Measurements from ENCODE around the gene RPS15A.
A peak's percentile ranks its signal among the peaks of the same experiment; 100 is the strongest.

RPS15A gene

DNA sequence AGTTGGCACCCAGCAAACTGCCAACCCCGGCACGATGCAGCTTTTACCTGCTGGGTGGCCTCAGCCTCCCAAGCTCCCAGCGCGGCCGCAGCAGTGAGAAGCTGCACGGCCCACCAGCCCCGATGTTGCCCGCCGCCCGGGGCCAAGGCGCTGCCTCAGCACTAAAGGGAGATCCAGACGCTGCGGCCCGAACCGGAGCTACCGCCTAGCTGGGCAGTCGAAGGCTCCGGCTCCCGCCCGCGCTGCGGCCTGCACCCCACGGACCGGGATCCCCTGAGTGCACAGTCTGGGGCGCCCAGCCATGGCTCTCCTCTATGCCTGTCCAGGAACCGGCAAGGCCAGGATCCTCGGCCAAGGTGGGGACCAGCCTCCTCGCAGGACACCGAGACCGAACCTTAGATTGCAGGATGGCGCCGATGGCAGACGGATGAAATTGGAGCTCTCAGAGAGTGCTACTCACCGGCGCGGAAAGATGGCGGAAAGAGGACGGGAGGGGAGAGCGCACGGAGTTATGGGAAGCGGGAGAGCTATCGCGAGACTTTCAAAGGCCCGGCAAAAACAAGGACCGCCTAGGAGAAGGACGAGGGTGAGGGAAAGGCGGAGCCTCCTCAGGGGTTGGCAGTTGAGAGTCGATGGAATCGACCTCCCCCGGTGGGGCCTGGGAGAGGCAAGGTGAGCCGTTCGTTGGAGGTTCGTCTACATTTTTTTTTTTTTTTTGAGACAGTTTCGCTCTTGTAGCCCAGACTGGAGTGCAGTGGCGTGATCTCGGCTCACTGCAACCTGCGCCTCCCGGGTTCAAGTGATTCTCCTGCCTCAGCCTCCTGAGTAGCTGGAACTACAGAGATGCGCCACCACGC lies at the start of gene RPS15A:
TSS of gene RPS15A (minus strand) at position 485 of the 857 bp plus-strand sequence. CDS start 1,221 bp downstream, outside the sequence.
- no peak for FAIRE-seq
- TF ChIP-seq CTCF (IDR thresholded peaks at IDR 0.05; ENCODE audit: insufficient read depth, missing control alignments) = no peak

GRCh38 chr16:18839555-18839954 lies 49.4 kb upstream of the RPS15A start:
- no peak for TF ChIP-seq CTCF (IDR thresholded peaks at IDR 0.05; ENCODE audit: insufficient read depth, missing control alignments)
- DNase-seq (ENCODE audit: insufficient read length, low spot score) = no peak
- no peak for FAIRE-seq

More for the DNA sequence above, at the start of gene RPS15A:
- peak; percentile 88 for DNase-seq (ENCODE audit: insufficient read length, low spot score)

GRCh38 chr16:18836702-18837101 lies 46.6 kb upstream of the RPS15A start:
- no peak for FAIRE-seq
- no peak for TF ChIP-seq CTCF (IDR thresholded peaks at IDR 0.05; ENCODE audit: insufficient read depth, missing control alignments)

GRCh38 chr16:18834864-18835263 lies 44.7 kb upstream of the RPS15A start:
- no peak for TF ChIP-seq CTCF (IDR thresholded peaks at IDR 0.05; ENCODE audit: insufficient read depth, missing control alignments)
- DNase-seq (ENCODE audit: insufficient read length, low spot score) = no peak
- no peak for FAIRE-seq

More at GRCh38 chr16:18836702-18837101, 46.6 kb upstream of the RPS15A start:
- DNase-seq (ENCODE audit: insufficient read length, low spot score) = no peak

DNA sequence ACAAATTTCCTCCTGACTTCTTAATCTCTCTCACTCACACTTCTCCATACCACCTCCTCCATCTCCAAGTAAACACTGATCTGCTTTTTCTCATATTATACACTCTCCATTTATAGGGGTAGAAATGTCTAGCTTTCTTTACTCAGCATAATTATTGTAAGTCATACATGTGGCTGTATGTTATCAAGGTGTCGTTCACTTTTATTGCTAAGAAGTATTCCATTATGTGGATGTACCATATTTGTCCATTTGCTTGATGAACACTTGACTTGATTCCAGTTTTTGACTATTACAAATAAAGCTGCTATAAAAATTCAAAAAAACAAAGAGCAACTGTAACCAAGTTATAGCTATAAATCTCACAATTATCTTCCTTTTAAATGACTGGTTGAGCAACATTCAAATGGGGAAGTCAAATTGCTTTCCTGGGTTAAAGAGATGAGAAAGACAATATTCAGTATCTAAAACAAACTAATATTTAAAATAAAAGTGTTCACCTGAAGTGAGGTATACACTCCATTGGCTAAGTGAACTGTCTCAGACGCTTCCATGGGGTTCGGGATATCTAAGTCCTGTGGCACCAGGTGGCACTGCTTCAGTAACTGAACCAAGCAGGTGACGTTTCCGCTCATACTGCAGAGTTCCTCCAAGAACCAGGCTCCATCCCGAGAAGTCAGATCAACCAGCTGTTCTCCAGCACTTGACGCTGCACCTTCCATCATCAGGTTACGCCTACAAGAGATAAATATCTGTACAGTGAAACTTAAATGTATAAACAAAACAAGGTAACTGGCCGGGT lies 43.8 kb upstream of the RPS15A start:
- FAIRE-seq (no peak), DNase-seq (ENCODE audit: insufficient read length, low spot score) (no peak)
- no peak for TF ChIP-seq CTCF (IDR thresholded peaks at IDR 0.05; ENCODE audit: insufficient read depth, missing control alignments)

GRCh38 chr16:18832613-18833012 lies 42.5 kb upstream of the RPS15A start:
- TF ChIP-seq CTCF (IDR thresholded peaks at IDR 0.05; ENCODE audit: insufficient read depth, missing control alignments) = no peak
- FAIRE-seq (no peak), DNase-seq (ENCODE audit: insufficient read length, low spot score) (no peak)
